Prostate gland (tissue), 2 donors: ENCODE data around the gene JMJD7. TPM values are rescaled to one million over a fixed set of nuclear protein-coding genes. Genes with fewer than 3 reads are reported as not detected.
A peak's percentile ranks its signal among the peaks of the same experiment; 100 is the strongest.

Experiments
- DNase-seq: peaks from one replicate; pipeline ENCODE4 v3.0.0-alpha.2; 2019; ENCODE audit warnings: low spot score
- H3K27ac ChIP-seq, 2 donors: fragments of 200-600 bp; sonication (generic); 2 replicates each; pipeline ENCODE4 v1.5.1; 2017 to 2019
- H3K27me3 ChIP-seq: fragments of 200-600 bp; sonication (generic); replicated peaks from 2 replicates; pipeline ENCODE4 v1.5.1; 2019; ENCODE audit not compliant: insufficient read depth
- H3K36me3 ChIP-seq, 2 donors: fragments of 200-600 bp; sonication (generic); 1 replicate in 1 of 2; 2 replicates in 1 of 2; pipeline versions ENCODE4 v1.5.1 to v1.8.1; 2017 to 2019
- H3K4me1 ChIP-seq: fragments of 200-600 bp; sonication (generic); replicated peaks from 2 replicates; pipeline ENCODE4 v1.5.1; 2019
- H3K4me3 ChIP-seq, 2 donors: fragments of 200-600 bp; sonication (generic); 2 replicates each; pipeline ENCODE4 v1.5.1; 2017 to 2019
- H3K9me3 ChIP-seq: fragments of 200-600 bp; sonication (generic); 2 replicates; pipeline ENCODE4 v1.5.1; 2017
- POLR2A ChIP-seq: fragments of 450-650 bp; IDR thresholded peaks from one replicate; pipeline ENCODE4 v1.6.1; 2016; ENCODE audit warnings: antibody characterized with exemption, mild to moderate bottlenecking
- POLR2AphosphoS5 ChIP-seq: sonication (generic); formaldehyde crosslinking; IDR thresholded peaks from one replicate; pipeline ENCODE4 v1.6.1; 2017; ENCODE audit warnings: antibody characterized with exemption
- WGBS: methylation state at CpG from one replicate; pipeline ENCODE4 v1.1.5; 2018; 5-methylcytosine and 5-hydroxymethylcytosine counted together
- intact Hi-C: fragments of 100-400 bp; cut with DNase I; formaldehyde crosslinking; loops from one replicate; pipeline ENCODE4 v1.14.2; 2022
- total RNA-seq, 2 donors: library from RNA; depleted of rRNA; stranded (reverse); fragments of >200 nt; gene quantifications; one replicate each; pipeline ENCODE4 v1.1.0, GENCODE V29; 2016
- TF ChIP-seq, protein P1 (sequence below), 4 experiments: fragments of 200-600 bp in 2 of 4; fragments of 450-650 bp in 2 of 4; sonication (generic) in 2 of 4; IDR thresholded peaks; 1 replicate in 3 of 4; 2 replicates in 1 of 4; pipeline ENCODE4 v1.5.1; 2016 to 2019; ENCODE audit warnings: antibody characterized with exemption in 4 of 4, mild to moderate bottlenecking in 2 of 4, moderate library complexity in 2 of 4

Gene JMJD7
- total RNA-seq, 2 donors from 2014 or later = 20.7 to 56.6 TPM

DNA sequence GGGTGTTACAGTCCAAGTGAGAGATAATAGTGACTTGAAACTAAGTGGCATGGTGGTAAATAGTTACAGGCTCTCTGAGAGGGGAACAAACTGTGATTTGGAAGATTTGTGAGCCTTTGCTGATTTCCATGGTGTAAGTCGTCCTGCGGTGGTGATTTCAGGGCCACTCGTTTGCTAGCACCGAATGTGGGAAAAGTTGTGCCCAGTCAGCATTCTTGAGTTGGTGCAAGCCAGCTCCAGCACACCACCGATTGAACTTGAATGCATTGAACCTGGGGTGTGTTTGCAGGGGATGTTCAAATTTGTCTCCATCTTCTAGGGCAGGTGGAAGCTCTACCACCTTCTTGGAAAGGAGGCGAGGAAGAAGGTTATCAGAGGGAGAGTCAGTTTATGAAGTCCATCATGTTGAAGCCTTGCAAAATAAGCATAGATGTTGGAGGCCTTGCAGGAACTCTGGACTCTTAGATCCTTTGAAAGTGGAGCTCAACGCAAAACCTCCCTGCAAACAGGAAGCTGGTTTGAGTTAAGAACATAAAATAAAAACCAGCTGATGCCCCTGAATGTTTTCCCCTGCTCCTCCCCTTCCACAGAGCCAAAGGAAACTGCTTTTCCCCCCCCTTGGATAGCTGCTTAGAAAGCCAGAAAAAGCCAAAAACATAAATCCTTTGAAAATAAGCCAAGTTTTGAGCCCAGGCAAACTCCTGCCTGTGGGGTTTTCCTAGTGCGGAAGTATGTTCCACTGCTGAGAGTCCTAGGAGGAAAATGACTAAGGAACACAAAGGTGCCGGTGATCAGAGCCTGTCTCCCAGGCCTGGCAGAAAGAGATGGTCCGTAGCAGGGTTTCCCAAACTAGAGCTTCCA is 31.7 kb upstream of the JMJD7 start:
- intact Hi-C loops = no loop called here
- Histone ChIP-seq H3K4me1 (no peaks in the 10 kb centered on the region), H3K36me3 (no peaks in the 10 kb centered on the region), H3K27me3 (no peaks in the 10 kb centered on the region), H3K9me3 (no peaks in the 10 kb centered on the region), H3K4me3 (no peak overlapping the region), H3K27ac (peak overlapping the region in 1 of 2 donors; percentile 8)
- WGBS = 45% methylated on average over 10 of the region's 10 CpGs
- TF ChIP-seq POLR2A = no peak
- TF ChIP-seq, protein P1, sequence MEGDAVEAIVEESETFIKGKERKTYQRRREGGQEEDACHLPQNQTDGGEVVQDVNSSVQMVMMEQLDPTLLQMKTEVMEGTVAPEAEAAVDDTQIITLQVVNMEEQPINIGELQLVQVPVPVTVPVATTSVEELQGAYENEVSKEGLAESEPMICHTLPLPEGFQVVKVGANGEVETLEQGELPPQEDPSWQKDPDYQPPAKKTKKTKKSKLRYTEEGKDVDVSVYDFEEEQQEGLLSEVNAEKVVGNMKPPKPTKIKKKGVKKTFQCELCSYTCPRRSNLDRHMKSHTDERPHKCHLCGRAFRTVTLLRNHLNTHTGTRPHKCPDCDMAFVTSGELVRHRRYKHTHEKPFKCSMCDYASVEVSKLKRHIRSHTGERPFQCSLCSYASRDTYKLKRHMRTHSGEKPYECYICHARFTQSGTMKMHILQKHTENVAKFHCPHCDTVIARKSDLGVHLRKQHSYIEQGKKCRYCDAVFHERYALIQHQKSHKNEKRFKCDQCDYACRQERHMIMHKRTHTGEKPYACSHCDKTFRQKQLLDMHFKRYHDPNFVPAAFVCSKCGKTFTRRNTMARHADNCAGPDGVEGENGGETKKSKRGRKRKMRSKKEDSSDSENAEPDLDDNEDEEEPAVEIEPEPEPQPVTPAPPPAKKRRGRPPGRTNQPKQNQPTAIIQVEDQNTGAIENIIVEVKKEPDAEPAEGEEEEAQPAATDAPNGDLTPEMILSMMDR (IDR thresholded peaks at IDR 0.05) = no peak
- no peak for TF ChIP-seq POLR2AphosphoS5
- DNase-seq = no peak

DNA sequence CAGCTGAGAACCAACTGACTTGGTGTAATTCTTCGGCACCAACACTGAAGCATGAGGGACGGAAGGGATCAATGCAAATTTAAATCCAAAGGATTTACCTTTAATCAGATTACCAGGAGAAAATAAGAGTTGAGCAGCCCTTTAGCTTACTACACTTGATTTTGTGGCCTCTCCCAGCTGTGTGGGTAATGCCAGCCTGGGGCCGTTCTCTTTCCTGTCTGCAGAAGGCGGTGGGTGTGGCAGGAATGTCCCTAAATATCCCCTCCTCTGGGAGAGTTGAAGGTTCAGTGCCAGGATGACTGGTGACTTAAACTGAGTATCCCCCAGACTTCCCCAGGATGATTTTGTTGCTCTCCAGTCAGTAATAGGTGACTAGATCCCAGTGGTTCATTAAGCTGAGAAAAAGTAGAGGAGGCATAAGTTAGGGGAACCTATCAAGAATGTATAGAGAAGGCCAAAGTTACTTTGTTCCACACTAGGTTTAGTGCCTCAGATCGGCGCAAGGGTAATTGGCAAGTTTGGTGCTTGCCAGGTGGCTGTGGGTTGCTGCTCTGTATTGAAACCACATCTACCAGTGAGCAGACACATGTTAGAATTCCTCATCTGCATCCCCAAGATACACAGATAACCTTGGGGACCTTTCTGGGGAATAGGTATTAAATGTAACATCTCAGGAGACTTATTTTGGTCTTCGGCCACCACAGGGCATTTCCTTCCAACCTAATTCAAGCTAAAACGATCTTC is 30.5 kb upstream of the JMJD7 start:
- Histone ChIP-seq H3K27ac (no peak overlapping the region), H3K4me3 (no peak overlapping the region), H3K36me3 (no peaks in the 10 kb centered on the region), H3K4me1 (no peaks in the 10 kb centered on the region), H3K9me3 (no peaks in the 10 kb centered on the region), H3K27me3 (no peaks in the 10 kb centered on the region)
- no peak for DNase-seq
- intact Hi-C loops = no loop called here
- 76% methylated on average over 8 of the region's 8 CpGs for WGBS
- TF ChIP-seq, protein P1 (IDR thresholded peaks at IDR 0.05) = no peak
- no peak for TF ChIP-seq POLR2AphosphoS5
- TF ChIP-seq POLR2A = no peak

DNA sequence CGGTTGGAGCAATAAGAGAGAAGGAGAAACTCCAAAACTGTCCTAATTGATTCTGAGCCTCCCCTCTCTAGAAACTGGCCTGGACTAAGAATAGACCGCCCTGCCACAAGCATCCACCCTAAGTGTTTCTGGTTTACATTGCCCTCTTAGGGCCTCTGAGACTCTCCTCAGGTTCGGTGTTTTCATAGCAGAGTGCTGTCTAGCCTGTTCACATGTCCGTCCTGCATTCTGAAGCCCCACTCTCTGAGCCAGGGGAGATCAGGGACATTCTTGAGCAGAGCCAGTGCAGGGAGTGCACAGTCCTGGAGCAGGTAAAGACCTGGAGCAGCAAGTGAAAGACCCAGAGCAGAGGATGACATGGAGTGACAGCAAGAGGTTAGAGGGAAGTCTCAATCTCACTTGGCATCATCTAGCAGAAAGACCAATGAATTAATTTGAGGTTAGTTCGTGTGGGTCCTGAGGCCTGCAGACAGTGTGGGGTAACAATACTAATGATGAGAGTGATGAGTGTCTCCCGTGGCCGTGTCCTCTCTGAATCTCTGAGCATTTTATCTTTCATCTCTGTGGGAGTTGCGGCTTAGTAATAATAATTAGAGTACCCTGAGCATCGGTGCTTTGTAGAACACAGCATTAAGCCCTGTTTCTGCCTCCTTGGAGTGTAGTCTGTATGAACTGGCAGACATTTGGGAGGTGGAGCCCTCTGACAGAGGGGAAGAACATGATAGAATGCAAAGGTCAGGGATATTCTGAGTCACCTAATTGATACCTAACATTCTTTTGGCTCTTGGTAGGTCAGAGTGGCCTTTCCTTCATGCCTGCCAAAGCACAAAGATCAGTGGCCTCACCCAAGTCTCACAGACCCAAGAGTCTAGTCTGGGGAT is 29.0 kb upstream of the JMJD7 start:
- Histone ChIP-seq H3K4me1 (no peaks in the 10 kb centered on the region), H3K36me3 (no peaks in the 10 kb centered on the region), H3K4me3 (no peak overlapping the region), H3K9me3 (no peaks in the 10 kb centered on the region), H3K27me3 (no peaks in the 10 kb centered on the region), H3K27ac (no peak overlapping the region)
- 83% methylated on average over 9 of the region's 9 CpGs for WGBS
- intact Hi-C loops = no loop called here
- TF ChIP-seq POLR2AphosphoS5 = no peak
- TF ChIP-seq, protein P1 (IDR thresholded peaks at IDR 0.05) = no peak
- TF ChIP-seq POLR2A = no peak
- DNase-seq = no peak

DNA sequence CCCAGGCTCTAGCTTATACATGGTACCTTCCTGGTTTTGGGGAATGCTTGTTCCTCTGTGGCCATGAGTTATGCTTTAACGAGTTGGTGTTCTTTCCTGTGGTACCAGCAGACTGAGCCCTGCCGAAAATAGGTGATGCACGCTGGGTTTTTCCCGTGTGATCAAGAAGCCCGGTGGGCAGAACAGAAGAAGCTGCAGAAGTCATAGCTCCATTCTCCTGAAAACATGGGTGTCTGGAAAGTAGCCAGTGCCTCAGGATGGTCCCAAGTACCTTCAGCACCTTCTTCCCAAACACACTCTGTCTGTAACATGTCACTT is 28.4 kb upstream of the JMJD7 start:
- DNase-seq = no peak
- TF ChIP-seq POLR2AphosphoS5 (no peak), POLR2A (no peak)
- TF ChIP-seq, protein P1 (IDR thresholded peaks at IDR 0.05) = no peak
- intact Hi-C loops = no loop called here
- no peaks in the 10 kb centered on the region for H3K9me3 ChIP-seq
- 85% methylated on average over 5 of the region's 5 CpGs for WGBS
- no peak overlapping the region for H3K4me3 ChIP-seq
- no peaks in the 10 kb centered on the region for H3K27me3 ChIP-seq
- H3K36me3 ChIP-seq = no peaks in the 10 kb centered on the region
- H3K4me1 ChIP-seq = no peaks in the 10 kb centered on the region
- H3K27ac ChIP-seq = no peak overlapping the region
